WERI-Rb-1 (cell line): ENCODE data around the gene RAB37.

Source experiments
- DNase-seq: peaks from one replicate; pipeline ENCODE4 v3.0.0-alpha.2; 2020
- H3K27ac ChIP-seq: fragments of 250-450 bp; sonication (Bioruptor Pico); 2 replicates; pipeline ENCODE4 v1.5.1; 2020; ENCODE audit warnings: mild to moderate bottlenecking, moderate library complexity
- H3K27me3 ChIP-seq: fragments of 250-450 bp; sonication (Bioruptor Pico); 2 replicates; pipeline ENCODE4 v1.5.1; 2021; ENCODE audit warnings: mild to moderate bottlenecking, low read depth, moderate library complexity; ENCODE audit not compliant: insufficient read depth, severe bottlenecking
- H3K36me3 ChIP-seq: fragments of 250-450 bp; sonication (Bioruptor Pico); 2 replicates; pipeline ENCODE4 v1.5.1; 2020; ENCODE audit warnings: mild to moderate bottlenecking, moderate library complexity
- H3K4me3 ChIP-seq: 2 replicates; pipeline ENCODE4 v1.5.1; 2011; ENCODE audit warnings: low read depth, mild to moderate bottlenecking, control low read depth, low read length
- H3K9me3 ChIP-seq: fragments of 250-450 bp; sonication (Bioruptor Pico); 2 replicates; pipeline ENCODE4 v1.5.1; 2021; ENCODE audit warnings: mild to moderate bottlenecking, moderate library complexity; ENCODE audit not compliant: severe bottlenecking
- CTCF ChIP-seq: IDR thresholded peaks from 2 replicates; pipeline ENCODE4 v1.5.1; 2011; ENCODE audit warnings: low read depth, mild to moderate bottlenecking, control low read depth, inconsistent platforms, low read length

RAB37 gene

GRCh38 chr17:74739227-74739831, 2.3 kb downstream of the RAB37 start:
- Histone ChIP-seq H3K36me3 (no peaks in the 10 kb centered on the region; the same call in 1 of the 2 replicates), H3K27me3 (no peaks in the 10 kb centered on the region), H3K4me3 (no peak overlapping the region), H3K27ac (no peak overlapping the region), H3K9me3 (peaks cover 5% of the 10 kb centered on the region)
- DNase-seq, result peak; percentile 13
- no peak for TF ChIP-seq CTCF

- Histone ChIP-seq H3K9me3 (peaks cover 5% of the 10 kb centered on the region), H3K27ac (no peak overlapping the region), H3K4me3 (no peak overlapping the region), H3K36me3 (no peaks in the 10 kb centered on the region; the same call in 1 of the 2 replicates), H3K27me3 (no peaks in the 10 kb centered on the region)
- TF ChIP-seq CTCF, result no peak
- no peak for DNase-seq
These were observed 3.1 kb downstream of the RAB37 start for GRCh38 chr17:74740173-74740572.

GRCh38 chr17:74740641-74741387, 3.8 kb downstream of the RAB37 start:
- Histone ChIP-seq H3K27me3 (no peaks in the 10 kb centered on the region), H3K27ac (no peak overlapping the region)
- TF ChIP-seq CTCF, result no peak

GRCh38 chr17:74742153-74742515, 5.1 kb downstream of the RAB37 start:
- no peak for TF ChIP-seq CTCF
- peaks cover 5% of the 10 kb centered on the region for H3K9me3 ChIP-seq
- H3K36me3 ChIP-seq, result no peaks in the 10 kb centered on the region; the same call in 1 of the 2 replicates
- no peak overlapping the region for H3K27ac ChIP-seq
- H3K27me3 ChIP-seq, result no peaks in the 10 kb centered on the region
- no peak for DNase-seq
- no peak overlapping the region for H3K4me3 ChIP-seq

More at GRCh38 chr17:74740641-74741387, 3.8 kb downstream of the RAB37 start:
- DNase-seq, result no peak
- no peak overlapping the region for H3K4me3 ChIP-seq
- H3K36me3 ChIP-seq, result no peaks in the 10 kb centered on the region; the same call in 1 of the 2 replicates
- peaks cover 5% of the 10 kb centered on the region for H3K9me3 ChIP-seq

GRCh38 chr17:74742978-74743545, 6.0 kb downstream of the RAB37 start:
- DNase-seq, result no peak
- H3K9me3 ChIP-seq, result peaks cover 5% of the 10 kb centered on the region
- H3K27me3 ChIP-seq, result no peaks in the 10 kb centered on the region
- no peak overlapping the region for H3K4me3 ChIP-seq
- no peak overlapping the region for H3K27ac ChIP-seq
- TF ChIP-seq CTCF, result no peak
- no peaks in the 10 kb centered on the region; the same call in 1 of the 2 replicates for H3K36me3 ChIP-seq
